ENCODE data around the gene AGPAT4. TPM values are rescaled to one million over a fixed set of nuclear protein-coding genes. Genes with fewer than 3 reads are reported as not detected.

AGPAT4 gene
- total and polyA plus RNA-seq, 3 donors from 2014 or later, result 5.4 to 7.2 (median 6.4) TPM

DNA sequence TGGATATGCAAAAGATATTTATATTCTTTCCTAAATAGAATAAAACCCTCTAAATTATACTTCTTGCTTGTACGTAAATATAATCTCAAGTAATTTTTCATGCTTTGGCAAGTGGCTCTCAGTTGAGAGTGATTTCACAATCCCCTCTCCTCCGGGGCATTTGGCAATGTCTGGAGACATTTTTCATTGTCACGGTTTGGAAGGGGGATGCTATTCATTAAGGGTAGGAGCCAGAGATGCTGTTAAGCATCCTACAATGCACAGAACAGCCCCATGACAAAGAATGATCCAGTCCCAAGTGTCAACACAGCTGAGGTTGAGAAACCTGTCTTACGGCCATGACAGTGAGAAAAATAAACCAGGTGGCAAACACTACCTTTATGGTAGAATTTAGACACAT, 75.7 kb downstream of the AGPAT4 start:
- intact Hi-C loops (cut with DNase I; ENCODE audit: low total_unique reads), result no loop called here
- TF ChIP-seq CTCF (IDR thresholded peaks at IDR 0.05) (no peak), POLR2A (IDR thresholded peaks at IDR 0.05) (no peak)
- 80 to 89% methylated on average over 4 of the region's 4 CpGs for WGBS, 2 donors

GRCh38 chr6:161195386-161195785, 78.5 kb downstream of the AGPAT4 start:
- intact Hi-C loops (cut with DNase I; ENCODE audit: low total_unique reads), result no loop called here
- WGBS, 2 donors, result 89% methylated on average over 4 of the region's 4 CpGs
- Histone ChIP-seq H3K36me3 (ENCODE audit: low read depth, missing control alignments) (no peaks in the 10 kb centered on the region), H3K4me3 (no peak overlapping the region), H3K4me1 (no peaks in the 10 kb centered on the region), H3K27ac (no peak overlapping the region), H3K27me3 (no peaks in the 10 kb centered on the region), H3K9me3 (no peaks in the 10 kb centered on the region)
- DNase-seq, result no peak
- TF ChIP-seq CTCF (IDR thresholded peaks at IDR 0.05) (no peak), POLR2A (IDR thresholded peaks at IDR 0.05) (no peak)

More for the DNA sequence above, 75.7 kb downstream of the AGPAT4 start:
- DNase-seq, result no peak
- H3K4me3 ChIP-seq, result no peak overlapping the region
- no peaks in the 10 kb centered on the region for H3K9me3 ChIP-seq
- no peaks in the 10 kb centered on the region for H3K27me3 ChIP-seq
- H3K4me1 ChIP-seq, result no peaks in the 10 kb centered on the region
- H3K36me3 ChIP-seq (ENCODE audit: low read depth, missing control alignments), result no peaks in the 10 kb centered on the region
- no peak overlapping the region for H3K27ac ChIP-seq

GRCh38 chr6:161194374-161194773, 79.5 kb downstream of the AGPAT4 start:
- Histone ChIP-seq H3K9me3 (no peaks in the 10 kb centered on the region), H3K4me1 (no peaks in the 10 kb centered on the region), H3K4me3 (no peak overlapping the region), H3K27ac (no peak overlapping the region), H3K27me3 (no peaks in the 10 kb centered on the region), H3K36me3 (ENCODE audit: low read depth, missing control alignments) (no peaks in the 10 kb centered on the region)
- TF ChIP-seq CTCF (IDR thresholded peaks at IDR 0.05) (no peak), POLR2A (IDR thresholded peaks at IDR 0.05) (no peak)
- intact Hi-C loops (cut with DNase I; ENCODE audit: low total_unique reads), result no loop called here
- no peak for DNase-seq
- WGBS, 2 donors, result 95 to 96% methylated on average over 4 of the region's 4 CpGs

GRCh38 chr6:161192636-161193411, 81.0 kb downstream of the AGPAT4 start:
- Histone ChIP-seq H3K36me3 (ENCODE audit: low read depth, missing control alignments) (no peaks in the 10 kb centered on the region), H3K27ac (no peak overlapping the region), H3K4me3 (no peak overlapping the region), H3K27me3 (no peaks in the 10 kb centered on the region), H3K9me3 (no peaks in the 10 kb centered on the region), H3K4me1 (no peaks in the 10 kb centered on the region)
- intact Hi-C loops (cut with DNase I; ENCODE audit: low total_unique reads), result no loop called here
- 95 to 96% methylated on average over 5 of the region's 5 CpGs for WGBS, 2 donors
- no peak for TF ChIP-seq POLR2A (IDR thresholded peaks at IDR 0.05)
- TF ChIP-seq CTCF (IDR thresholded peaks at IDR 0.05), result no peak
- no peak for DNase-seq

GRCh38 chr6:161191671-161192070, 82.2 kb downstream of the AGPAT4 start:
- Histone ChIP-seq H3K27ac (no peak overlapping the region), H3K27me3 (no peaks in the 10 kb centered on the region), H3K4me1 (no peaks in the 10 kb centered on the region), H3K9me3 (no peaks in the 10 kb centered on the region), H3K4me3 (no peak overlapping the region), H3K36me3 (ENCODE audit: low read depth, missing control alignments) (no peaks in the 10 kb centered on the region)
- TF ChIP-seq CTCF (IDR thresholded peaks at IDR 0.05) (no peak), POLR2A (IDR thresholded peaks at IDR 0.05) (no peak)
- DNase-seq, result no peak
- intact Hi-C loops (cut with DNase I; ENCODE audit: low total_unique reads), result no loop called here

Measured in testis (tissue), 3 donors.